ENCODE data around the gene SIRPA.
"Not testable (repeated sequence)": the region's sequence is repeated elsewhere in the genome, so short reads cannot be mapped to it uniquely, and the experiment has no call there.

SIRPA gene

GRCh38 chr20:1907586-1907985, 12.4 kb downstream of the SIRPA start:
- peak; percentile 90 for DNase-seq (ENCODE audit: low read depth)

DNA sequence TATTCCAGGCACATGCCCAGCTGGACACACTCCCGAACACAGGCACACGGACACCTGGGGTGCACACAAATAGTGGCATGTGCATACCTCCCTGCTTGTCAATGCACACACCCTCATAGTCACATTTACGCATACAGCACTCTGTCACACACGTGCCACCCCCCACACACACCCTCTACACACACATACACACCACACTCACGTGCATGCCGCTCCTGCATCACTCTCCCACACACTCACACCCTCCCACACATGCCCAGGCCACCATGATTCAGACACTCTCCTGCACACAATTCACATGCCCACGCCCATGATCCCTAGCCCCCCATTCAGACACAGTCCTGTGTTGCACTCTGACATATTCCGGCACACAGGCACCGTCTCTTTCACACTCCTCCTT, 13.0 kb downstream of the SIRPA start:
- no peak for DNase-seq (ENCODE audit: low read depth)

- DNase-seq (ENCODE audit: low read depth): no peak
Observed at GRCh38 chr20:1909097-1909496, 13.9 kb downstream of the SIRPA start.

GRCh38 chr20:1911536-1911935, 16.3 kb downstream of the SIRPA start:
- no peak for DNase-seq (ENCODE audit: low read depth)

DNA sequence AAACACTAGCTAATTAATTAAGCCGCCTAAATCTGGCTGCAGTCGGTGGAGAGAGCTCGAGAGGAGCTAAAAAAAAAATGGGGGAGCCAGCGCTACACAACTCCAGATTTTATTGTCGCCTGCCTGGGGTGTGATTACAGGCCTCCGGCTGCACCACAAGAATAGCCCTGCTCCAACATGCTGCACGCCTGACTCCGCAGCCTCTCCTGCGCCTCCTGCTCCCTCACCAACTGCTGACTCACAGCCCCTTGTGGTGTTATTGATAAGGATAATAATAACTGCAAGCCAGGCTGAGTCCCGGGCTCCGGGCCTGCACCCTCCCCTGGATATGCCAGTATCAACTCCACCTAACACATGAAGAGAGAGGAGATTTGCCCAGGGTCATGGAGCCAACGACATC, 16.8 kb downstream of the SIRPA start:
- DNase-seq (ENCODE audit: low read depth): no peak

- no peak for DNase-seq (ENCODE audit: low read depth)
Observed at GRCh38 chr20:1912646-1913045, 17.4 kb downstream of the SIRPA start.

DNA sequence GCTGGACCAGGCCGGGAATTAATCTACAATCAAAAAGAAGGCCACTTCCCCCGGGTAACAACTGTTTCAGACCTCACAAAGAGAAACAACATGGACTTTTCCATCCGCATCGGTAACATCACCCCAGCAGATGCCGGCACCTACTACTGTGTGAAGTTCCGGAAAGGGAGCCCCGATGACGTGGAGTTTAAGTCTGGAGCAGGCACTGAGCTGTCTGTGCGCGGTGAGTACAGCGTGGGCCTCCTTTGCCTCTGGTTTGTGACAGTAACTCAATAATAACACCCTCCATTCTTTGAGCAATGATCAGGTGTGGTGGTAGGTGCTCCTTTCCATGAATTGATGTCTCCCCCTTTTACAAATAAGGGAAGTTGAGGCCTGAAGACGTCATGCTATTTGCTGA, 20.0 kb downstream of the SIRPA start:
- not testable (repeated sequence) for DNase-seq (ENCODE audit: low read depth)

- no peak for DNase-seq (ENCODE audit: low read depth)
Observed at GRCh38 chr20:1915725-1916124, 20.5 kb downstream of the SIRPA start.

GRCh38 chr20:1917786-1918185, 22.6 kb downstream of the SIRPA start:
- no peak for DNase-seq (ENCODE audit: low read depth)

DNA sequence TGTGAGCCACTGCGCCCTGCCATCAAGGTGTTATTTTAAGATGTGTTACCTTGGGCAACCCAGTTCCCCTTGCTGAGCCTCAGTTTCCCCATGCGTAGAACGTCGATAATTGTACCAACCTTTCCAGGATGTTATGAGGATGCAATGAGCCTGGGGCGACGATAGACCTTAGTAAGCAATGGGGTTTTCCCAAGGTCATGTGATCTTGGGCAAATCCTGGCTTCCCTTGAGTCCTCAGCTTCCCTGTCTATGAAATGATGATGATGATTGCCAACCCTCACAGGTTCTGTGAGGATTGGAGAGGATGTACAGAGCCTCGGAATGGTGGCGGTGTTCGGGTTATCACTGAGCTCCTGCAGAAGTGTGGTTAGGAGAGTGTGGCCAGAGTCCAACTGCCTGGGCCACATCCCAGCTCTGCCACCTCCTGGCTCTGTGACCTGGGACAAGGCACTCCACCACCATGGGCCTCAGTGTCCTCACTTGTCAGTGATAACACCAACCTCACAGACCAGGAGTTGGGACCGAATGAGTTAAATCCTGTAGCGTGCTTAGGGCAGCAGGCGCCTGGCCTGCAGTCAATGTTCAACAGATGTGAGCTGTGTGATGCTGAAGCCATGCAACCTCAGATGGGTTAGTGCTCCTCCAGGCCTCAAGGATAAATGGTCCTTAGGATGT, 23.4 kb downstream of the SIRPA start:
- DNase-seq (ENCODE audit: low read depth): no peak

- no peak for DNase-seq (ENCODE audit: low read depth)
Observed at GRCh38 chr20:1920252-1920651, 25.0 kb downstream of the SIRPA start.

DNA sequence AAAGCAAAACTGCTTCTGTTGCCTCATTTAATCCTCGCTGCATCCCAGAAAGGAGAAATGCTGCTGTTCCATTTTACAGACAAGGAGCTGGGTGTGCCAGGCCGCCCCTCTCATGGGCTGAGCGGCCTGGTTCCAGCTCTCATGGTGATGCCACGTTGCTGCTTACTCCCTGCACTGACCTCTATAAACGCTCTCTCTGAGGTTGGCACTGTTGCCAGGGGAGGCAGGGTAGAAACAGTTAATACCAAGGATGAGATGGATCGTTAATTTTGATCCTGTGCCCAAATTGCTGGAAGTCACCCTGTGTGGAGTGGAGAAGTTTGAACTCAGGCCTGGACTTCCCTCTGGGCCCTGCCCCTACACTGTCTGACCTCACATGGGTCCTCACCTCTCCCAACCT, 25.6 kb downstream of the SIRPA start:
- no peak for DNase-seq (ENCODE audit: low read depth)

DNA sequence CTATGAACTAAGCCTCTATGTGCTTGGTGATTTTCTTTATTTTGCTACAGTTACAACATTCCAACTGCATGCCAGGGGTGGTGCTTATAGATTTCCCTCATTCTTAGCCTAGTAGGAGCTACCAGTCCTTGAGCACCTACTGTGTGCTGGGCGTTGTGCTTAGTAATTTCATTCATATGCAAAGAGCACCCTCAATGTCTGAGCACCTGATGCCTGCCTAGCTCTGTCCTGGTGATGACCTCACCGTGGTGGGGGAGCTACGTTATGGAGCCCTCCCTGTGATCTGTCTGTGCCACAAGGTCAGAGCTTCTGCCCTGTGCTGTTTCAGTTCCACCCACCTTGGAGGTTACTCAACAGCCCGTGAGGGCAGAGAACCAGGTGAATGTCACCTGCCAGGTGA, 26.8 kb downstream of the SIRPA start:
- DNase-seq (ENCODE audit: low read depth): not testable (repeated sequence)

DNA sequence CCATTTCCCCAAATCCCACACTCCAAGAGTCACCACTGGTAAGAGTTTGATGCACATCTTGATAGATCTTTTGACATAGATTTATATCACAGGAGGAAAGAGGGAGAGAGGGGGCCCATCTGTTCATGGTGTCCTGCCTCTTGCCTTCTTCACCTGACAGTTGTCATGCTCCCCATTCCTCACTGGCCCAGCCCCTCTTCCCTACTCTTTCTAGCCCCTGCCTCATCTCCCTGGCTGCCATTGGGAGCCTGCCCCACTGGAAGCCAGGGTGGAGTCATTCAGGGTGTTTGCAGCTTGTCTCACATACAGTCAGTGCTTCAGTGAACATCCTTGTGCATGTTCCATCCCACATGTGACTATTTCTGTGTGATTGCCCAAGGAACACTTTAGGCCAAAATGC, 27.6 kb downstream of the SIRPA start:
- DNase-seq (ENCODE audit: low read depth): no peak

DNA sequence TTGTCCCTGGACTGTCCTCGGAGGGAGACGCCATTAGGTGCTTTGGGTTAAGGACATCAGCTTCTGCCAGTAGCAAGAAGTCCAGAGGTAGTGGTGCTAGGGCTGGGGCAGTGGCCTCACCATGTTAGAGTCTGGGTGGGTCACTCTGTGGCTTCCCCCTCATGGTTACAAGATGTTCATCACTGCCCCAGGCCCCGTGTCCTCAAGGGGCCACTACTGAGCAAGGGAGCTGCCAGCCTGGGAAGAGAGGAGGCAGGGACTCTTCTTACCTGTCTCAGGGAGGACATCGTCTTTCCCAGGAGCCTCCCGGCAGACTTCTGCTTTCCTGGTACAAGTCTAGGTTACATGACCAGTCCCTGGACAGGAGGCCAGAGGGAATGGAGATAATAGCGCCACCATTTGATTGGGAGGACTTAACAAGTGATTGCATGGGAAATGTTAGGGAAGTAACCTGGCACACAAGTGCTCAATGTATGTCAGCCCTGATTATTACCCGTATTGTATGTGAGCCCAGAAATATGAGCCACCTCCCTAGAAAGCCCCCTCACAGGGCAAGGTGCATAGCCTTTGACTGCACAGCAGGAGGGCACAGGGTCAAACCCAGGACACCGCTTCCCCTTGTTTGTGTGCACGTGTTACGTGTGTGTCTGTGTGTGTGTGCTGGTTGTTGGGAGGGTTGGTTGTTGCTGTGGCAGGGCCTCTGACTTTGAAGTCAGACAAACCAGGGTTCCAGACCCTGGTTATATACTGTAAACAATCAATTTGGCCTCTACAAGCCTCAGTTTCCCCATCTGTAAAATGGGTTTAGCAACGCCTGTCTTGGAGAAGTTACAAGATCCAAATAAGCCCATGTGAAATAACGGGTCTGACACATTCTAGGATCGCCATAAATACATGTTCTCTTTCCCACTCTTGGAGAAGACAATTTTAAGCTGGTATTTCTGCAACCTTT, 30.0 kb downstream of the SIRPA start:
- no peak for DNase-seq (ENCODE audit: low read depth)

GRCh38 chr20:1926237-1926636, 31.0 kb downstream of the SIRPA start:
- DNase-seq (ENCODE audit: low read depth): no peak

DNA sequence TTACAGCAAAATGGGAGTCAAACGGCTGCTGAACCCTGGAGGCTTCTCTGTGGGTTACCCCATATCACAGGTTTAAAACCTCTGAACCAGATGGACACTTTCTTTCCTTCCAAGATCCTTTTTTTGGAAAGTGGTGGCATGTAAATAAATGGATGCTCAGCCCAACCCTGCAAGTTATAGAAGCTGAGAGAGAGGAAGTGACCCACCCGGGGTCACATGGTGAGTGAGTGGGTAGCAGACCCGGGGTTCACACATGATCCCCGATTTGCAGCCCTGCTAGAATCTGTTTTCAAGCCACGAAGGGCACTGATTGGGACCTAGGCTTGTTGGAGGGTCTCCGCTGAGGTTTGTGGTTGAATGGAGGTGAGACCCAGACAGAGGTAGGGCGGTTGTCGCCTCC, 32.0 kb downstream of the SIRPA start:
- no peak for DNase-seq (ENCODE audit: low read depth)

GRCh38 chr20:1928154-1928553, 32.9 kb downstream of the SIRPA start:
- no peak for DNase-seq (ENCODE audit: low read depth)

DNA sequence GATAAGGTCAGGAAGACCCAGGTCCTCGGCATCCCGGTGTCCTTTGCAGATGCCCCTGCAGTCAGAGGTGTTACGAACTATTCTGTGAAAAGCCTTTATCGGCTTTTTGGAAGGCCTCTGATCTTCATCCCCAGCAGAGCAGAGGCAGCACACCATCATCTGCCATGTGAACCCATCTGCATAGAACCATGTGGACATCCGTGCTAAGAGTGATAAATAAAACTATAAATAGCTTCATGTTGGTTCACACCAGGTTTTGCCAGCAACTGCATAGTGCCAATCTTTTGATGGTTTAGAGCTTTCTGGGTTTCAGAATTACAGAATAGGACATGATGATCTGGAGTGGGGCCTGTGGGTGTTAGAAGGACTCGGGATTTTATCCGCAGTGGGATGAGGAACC, 33.6 kb downstream of the SIRPA start:
- no peak for DNase-seq (ENCODE audit: low read depth)

DNA sequence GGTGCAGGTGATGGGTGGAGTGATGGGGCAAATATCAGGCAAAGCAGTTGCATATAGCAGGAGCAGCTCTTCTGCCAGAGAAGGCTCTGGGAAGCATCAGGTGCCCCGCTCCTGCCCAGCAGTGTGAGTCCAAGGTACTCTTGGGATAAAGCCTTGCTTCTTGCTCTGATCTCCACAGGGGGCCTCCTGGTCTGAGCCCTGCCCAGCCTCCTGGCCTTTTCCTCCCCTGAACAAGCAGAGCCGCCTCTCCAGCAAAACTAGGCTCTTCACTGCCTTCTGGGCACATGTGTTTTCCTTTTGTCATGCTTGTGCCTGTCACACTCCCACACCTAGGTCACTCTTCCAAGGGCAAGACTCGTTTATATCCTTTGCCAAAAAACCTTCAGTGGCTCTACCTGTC, 34.3 kb downstream of the SIRPA start:
- no peak for DNase-seq (ENCODE audit: low read depth)

- DNase-seq (ENCODE audit: low read depth): no peak
Observed at GRCh38 chr20:1930165-1930564, 35.0 kb downstream of the SIRPA start.

DNA sequence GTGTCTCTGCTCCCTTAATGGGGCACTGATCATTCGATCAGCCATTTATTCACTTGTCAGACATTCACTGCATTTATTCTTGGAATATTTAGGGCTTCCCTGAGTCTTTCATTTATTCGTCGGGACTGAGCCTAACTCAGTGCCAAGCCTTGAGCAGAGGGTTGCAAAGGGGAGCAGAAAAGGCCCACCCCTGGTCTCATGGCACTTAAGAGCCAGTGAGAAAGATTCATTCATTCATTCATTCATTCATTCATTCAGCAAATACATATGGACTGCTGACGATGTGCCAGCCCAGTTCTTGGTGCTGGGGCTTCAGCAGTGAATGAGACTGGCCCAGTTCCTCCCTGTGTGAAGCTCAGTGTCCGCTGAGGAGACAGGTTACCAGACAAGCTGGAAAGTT, 36.6 kb downstream of the SIRPA start:
- DNase-seq (ENCODE audit: low read depth): no peak

DNA sequence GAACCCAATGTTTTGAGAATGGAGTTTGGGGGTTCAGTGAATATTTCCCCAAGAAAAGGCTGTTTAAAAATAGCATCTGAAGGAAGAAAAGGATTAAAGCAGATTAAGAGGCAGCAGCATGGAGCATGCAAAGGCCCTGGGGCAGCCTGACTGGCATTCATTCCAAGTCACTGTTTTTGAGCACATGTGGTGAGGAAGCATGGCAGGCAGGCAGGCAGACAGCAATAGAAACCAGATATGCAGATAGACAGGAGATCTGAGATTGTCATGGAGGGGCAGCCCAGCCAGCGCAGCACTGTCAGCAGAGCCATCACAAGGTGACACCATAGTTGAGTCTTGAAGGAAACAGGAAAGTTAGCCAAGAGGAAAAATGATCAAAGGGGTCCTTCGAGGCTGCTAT, 37.8 kb downstream of the SIRPA start:
- no peak for DNase-seq (ENCODE audit: low read depth)

DNA sequence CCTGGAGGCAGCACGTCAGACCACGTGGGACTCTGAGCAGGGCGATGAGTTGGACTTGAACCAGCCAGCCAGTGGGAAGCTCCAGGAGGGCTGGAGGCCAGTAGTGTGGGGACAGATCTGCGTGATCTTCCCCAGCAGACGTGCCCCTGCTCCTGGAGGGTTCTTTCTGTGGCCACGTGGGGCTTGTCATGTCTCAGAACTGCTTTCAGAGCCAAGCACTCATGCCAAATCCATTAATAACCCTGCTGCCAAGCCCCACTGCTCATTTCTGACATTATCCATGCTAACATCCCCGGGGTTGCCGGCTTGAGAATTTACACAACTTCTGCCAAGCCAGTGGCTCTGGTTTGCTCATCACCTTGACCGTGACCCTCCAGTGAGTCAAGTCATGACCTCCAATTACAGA, 38.3 kb downstream of the SIRPA start:
- DNase-seq (ENCODE audit: low read depth): peak; percentile 86

All from amniotic epithelial cell (primary cell).